ENCODE results near the gene COG3.
A peak's percentile ranks its signal among the peaks of the same experiment; 100 is the strongest.

COG3 gene

DNA sequence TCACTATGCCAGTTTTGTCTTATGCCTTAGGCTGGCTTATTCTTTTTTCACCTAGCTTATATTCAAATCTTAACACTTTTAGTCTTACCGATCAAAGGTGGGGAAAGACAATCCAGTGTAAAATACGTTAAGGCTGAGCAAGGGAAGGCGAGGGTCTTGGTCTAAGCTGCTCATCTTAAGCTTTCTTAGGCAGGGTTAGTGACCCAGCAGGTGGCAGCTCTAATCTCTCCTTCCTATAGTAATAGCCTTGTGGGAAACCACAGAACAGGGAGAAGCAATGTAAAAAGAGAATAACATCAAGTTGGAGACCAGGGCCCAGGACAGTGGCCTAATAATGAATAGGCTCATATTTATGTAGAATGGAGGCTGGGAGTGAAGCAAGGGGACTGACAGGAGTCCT lies 45.9 kb downstream of the COG3 start:
- no peak for DNase-seq

DNA sequence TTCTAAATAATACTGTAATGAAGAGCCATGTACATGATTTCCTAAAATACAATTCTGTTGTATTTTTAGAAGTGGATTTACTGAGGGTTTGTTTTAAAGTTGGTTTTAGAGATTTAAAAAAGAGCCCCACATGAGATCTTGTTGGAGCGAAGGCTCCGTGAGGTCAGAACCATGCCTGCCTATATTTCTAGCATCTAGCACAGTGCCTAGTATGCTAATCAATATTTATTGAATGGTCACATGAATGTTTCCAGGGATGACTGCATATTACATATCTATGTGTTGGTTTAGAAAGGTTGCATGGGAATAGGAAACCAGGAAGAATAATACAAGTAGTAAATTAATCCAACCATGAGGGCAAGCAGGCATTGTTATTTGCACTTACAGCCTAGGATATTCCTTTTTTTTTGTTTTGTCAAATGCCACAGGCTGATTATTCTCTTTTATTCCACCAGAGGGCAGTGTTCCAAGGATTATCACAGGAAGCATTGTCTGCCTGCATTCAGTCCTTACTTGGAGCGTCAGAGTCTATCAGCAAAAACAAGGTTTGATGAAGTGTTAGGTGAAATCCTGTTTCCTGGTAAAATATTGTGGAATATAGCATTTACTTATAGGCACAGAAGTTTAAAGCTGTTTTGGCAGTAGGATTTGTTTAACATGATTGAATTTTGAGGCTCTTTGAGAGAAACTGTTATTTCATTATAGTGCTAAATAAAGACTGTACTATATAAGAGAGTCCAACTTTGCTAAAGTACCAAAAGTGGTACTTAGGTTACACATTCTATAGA lies 46.8 kb downstream of the COG3 start:
- DNase-seq, result peak; percentile 72

DNA sequence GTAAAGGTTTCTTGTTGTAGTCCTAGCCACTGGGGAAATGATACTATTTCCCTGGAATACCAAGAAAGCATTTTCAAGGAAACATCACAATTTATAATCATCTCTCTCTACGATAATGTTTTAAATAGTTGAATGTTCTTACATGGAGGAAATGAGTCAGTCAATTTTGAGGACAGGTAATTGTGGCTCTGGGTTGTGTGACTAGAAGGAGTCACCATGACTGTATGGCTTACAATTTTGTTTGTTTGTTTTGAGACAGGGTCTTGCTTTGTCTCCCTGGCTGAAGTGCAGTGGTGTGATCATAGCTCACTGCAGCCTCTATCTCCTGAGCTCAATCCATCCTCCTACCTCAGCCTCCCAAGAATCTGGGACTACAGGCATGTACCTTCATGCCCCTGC lies 47.4 kb downstream of the COG3 start:
- DNase-seq, result peak; percentile 13

DNA sequence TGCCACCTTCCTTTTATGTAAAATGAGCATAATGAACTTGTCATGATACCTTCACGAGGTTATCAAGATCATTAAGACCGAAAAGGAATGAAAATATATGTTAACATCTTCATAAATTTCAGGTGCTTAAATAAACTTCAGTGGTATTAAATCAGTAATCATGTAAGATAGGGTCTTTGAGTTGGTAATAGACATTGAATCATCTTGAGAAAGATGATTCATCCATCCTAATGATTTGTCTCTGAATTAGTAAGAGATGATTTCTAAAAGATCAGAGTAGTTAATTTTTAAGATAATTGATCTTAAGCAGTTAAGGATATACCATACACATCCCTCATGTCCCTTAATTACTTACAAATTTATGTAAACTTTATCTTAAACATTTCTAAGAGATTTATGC lies 52.0 kb downstream of the COG3 start:
- DNase-seq, result no peak

DNA sequence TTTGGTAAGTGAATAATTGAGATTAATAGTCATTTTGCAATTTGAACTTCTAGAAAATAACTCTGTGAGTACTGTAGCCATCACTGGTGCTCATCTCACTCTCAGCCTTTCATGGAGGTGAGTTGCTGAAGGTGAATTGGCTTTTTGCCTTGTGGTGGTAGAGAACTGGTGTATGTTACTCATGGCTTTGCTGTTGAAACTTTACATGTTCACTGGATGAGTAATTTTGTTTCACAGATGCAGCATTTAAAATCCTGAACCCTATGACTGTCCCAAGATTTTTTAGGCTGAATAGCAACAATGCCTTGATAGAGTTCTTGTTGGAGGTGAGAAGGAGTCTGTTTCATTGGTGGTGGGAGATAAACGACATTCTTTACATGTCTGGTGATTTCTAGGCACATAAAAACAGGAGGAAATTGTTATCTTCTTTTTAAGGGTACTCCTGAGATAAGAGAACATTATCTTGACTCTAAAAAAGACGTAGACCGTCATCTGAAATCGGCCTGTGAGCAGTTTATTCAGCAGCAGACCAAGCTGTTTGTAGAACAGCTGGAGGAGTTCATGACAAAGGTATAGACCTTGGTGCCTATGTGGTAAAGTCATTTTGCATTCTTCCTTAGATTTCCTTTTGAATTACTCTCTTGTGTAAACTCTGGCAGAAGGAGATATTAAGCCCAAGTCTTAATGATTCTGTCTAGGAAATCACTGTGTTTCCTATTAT lies 53.9 kb downstream of the COG3 start:
- no peak for DNase-seq

DNA sequence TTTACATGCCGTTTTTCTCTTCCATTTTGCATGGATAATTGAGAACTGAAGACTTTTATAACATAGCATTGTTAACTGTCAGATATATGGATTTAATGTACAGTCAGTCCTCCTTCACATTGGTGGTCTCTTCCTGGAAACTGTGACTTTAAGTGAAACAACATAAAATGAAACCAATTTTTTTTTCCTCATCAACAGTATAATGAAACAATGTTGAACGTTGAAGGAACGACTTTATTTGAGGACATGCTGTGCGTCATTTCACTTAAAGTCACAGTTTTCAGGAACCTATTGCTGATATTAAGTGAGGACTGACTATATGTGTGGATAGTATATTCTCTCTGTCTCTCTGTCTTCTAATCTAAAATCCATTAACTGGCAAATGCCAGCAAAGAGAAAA lies 54.8 kb downstream of the COG3 start:
- no peak for DNase-seq

DNA sequence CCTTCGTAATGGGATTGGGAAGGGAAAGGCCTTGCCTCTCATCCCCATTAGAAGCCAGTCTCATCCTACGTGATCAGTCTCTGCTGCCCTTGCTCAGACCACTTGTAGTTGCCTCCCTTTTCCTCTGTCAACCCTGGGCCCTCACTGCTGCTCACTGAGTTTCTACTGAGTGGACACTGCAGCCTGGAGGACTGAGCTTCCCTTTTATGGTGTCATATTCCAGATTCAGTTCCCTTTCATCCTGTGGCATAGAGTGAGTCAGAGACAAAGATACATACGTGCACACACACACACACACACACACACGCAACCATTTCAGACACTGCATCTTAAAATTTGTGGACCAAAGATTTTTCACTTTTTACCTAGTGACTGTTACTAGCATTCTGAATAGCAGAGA lies 56.6 kb downstream of the COG3 start:
- DNase-seq, result no peak

DNA sequence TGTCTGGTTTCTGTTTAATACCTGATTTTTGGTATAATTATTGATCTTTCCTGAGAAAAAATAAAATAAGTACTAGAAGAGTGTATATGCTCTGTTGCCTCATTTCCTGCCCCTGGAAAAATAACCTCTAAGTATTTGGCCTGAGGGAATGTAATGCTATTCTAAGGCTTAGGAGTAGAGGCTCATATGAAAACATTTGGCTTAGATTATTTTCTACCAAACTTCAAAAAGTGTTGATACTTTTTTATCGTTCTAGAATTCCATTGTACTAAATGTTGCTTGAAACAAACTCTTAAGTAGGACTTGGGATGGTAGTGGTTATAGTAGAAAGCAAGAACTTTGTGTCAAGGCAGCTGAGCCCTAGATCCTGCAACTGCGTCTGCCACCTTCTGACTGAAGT lies 57.8 kb downstream of the COG3 start:
- no peak for DNase-seq

DNA sequence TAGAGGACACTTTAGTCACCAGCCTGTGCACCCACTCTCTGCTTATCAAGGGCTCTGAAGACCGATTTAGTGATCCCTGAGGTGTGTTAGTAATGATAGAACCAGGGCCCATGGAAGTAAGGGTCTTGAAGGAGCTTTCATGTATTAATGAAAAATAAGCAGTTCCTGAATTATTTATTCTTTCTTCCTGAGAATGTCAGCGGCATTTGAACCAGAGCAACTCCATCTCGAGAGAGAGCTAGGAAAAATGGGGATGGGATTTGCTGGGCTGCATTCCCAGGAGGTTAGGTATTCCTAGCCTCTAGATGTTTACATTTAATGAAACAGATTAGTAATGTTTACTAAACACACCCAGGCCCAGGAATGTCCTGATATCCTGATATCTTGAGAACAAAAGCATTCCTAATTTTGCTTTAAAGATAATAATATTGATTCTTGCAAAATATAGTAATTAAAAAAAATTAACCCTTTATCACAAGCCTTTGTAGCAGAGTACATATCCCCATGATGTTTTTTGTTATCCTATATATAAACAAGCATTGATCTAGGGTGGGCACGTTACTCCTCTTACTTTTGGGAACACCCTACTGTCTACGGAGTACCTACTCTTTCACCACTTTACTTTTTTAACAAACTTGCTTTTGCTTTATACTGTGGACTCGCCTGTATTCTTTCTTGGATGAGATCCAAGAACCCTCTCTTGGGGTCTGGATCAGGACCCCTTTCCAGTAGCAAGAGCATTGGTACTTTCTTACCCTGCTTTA lies 63.1 kb downstream of the COG3 start:
- no peak for DNase-seq

DNA sequence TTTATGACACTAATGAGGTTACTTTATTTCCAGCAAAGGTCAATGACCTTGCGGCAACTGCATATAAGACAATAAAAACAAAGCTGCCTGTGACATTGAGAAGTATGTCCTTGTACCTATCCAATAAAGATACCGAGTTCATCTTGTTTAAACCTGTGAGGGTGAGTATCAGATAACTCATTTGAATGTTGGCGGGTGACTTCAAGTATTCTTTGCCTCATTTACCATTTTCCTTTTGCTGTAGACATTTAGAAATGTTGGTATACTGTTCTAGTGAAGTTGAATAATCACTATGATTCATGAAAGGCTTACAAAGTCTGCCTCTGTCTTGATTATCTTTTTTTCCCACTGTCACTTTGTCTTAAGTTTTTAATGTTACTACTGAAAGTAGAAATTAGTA lies 65.0 kb downstream of the COG3 start:
- DNase-seq, result no peak

DNA sequence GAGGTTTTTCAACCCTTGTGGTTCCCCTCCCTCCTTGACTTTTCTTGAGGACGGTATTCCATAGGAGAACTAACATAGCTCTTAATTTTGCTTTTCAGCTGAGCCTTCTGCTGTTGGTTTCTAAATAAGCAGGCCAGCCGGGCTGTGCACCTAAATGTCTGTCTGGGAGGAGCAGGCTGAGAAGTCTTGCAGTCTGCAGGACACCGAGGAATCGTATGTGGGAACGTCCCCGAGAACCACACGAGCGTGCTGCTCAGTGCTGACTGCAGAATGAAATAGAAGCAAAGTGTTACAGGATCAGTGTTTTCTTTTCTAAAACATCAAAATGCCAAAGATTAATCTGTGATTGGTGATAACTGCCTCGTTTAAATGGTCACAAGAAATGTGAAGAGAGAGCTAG lies 69.9 kb downstream of the COG3 start:
- DNase-seq, result no peak

DNA sequence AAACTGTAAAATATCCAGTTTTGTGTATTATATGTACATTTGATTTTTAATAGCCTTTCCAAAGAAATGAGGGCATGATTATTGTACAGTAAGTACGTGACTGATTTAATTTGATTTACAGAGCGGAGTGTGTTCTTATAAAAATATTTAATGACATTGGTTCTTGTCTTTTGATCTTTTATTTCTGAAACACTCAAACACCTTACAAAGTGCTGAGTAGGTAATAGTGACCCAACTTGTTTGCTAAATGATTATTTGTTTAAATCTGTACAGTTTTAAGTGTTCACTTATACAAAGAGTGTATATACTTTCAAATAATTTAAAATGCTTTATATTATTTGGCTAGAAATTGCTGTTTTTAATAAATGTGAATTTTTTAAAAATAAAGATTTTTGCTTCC lies 71.5 kb downstream of the COG3 start:
- no peak for DNase-seq

DNA sequence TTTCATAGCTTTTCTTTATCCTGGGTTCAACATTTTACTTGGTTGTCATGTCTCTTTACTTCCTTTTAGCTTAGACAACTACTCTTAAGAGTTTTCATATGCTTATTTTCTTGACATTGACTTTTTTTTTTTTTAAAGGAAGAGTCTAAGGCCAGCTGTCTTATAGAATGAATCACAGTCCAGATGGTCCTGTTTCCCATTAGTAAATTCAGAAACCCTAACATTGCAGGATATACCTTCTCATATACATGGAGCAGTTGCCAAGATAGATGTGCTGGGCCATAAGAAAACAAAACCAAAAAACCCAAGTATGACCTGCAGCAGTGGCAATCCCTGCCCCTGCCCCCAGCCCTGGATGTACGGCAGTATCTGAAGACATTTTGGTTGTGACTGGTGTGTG lies 72.8 kb downstream of the COG3 start:
- DNase-seq, result no peak

DNA sequence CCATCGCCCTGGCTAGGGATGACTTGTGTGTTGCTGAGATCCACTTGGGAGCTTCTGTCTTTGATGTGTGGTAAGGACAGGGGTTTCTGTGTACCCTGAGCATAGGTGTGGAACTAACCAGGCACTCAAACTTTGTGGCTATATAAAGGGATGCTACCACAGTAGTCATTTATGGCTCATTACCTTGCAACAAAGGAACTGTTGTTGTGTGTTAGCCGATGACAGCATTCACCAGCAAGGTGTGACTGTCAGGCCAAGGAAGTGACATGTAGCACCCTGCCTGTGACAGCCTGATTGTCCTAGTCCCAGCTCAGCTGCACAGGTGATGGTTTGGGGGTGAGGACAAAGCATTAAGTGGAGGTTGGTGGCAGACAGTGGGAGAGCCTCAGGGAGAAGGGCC lies 73.6 kb downstream of the COG3 start:
- no peak for DNase-seq

DNA sequence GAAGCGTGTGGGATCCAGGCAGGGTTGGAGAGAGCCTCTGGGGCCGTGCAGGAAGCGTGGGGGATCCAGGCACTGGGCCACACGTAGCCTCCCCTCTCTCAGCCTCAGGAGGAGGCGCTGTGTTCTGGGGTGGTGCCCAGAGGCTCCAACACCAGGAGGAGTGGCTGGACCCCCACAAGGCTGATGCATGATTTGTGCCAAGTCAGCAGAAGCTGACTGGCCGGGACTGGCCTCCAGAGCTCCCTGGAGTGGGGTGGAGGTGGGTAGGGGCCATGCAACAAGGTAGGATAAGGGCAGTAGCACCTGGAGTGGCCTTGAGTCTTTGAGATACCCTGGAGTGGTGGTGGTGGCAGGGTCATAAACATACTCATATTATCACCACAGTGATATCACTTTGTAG lies 75.5 kb downstream of the COG3 start:
- no peak for DNase-seq

DNA sequence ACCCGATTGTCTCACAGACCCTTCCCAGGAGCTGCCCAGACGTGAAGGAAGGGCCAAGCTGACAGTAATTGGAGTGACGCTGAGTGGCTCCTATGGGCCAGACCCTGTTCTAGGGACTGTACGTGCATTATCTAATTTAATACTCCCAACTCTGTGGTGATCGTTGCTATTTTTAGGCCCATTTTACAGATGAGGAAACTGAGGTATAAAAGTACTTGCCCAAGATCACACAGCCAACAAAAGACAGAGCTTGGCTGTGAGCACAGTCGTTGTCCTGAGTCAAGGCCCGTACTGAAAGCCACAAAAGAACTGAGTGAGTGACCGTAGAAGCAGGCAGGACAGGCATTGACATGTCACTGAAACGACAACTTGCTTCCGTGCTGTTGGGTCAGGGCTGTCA lies 76.1 kb downstream of the COG3 start:
- DNase-seq, result no peak

DNA sequence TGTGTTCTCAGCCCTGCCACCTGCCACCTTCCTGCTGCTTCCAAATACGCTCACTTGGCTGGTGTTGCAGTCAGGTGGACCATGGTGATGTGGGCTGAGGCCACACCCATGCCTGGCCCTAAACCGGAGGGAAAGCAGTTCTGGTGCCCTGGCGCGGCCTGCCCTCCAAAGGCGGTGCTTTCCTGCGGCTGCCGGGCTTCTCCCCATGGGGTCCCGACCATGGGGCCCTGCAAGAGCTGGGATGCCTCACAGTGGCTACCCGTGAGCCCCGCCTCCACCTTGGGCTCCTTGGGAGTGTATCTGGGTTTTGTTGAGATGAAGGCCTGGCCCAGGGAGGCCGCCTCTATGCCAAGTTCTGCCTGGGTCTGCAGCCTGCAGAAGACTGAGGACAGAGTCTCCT lies 77.1 kb downstream of the COG3 start:
- DNase-seq, result no peak

DNA sequence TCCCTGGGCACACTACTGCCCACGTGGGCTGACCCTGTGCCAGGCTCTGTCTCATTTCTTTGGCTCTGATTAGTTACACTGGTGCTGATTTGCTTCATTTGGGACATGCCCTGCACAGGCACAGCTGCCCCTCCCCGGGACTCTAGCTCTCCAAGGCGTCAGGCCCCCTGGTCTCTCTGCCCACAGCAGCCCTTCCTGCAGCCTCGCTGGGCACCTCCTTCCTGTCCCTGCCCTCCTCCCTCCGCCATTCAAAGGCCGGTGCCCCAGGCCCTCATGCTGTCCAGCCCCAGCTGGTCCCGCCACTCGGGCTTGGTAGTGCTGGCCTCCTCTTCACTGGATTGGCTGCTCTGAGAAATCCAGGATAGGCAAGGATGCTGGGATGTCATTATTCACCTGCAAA lies 77.7 kb downstream of the COG3 start:
- DNase-seq, result no peak

DNA sequence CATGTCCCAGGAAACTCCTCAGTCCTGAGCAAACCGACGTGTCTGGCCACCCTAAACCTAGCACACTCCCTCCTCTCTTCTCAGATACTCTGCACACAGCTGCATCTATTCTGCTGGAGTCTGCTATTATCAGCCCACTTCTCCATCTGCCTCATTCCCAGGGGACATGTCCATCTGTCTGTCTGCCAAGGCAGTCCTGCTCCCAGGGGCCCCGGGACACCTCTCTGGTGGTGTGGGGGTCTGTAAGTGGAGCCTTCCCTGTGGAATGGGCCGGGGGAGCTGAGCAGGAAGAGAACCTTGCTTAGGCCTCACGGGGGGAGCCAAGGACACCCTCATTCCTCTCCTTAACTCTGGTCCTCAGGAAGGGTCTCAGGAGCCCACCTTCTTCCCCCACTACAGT lies 78.1 kb downstream of the COG3 start:
- DNase-seq, result no peak

DNA sequence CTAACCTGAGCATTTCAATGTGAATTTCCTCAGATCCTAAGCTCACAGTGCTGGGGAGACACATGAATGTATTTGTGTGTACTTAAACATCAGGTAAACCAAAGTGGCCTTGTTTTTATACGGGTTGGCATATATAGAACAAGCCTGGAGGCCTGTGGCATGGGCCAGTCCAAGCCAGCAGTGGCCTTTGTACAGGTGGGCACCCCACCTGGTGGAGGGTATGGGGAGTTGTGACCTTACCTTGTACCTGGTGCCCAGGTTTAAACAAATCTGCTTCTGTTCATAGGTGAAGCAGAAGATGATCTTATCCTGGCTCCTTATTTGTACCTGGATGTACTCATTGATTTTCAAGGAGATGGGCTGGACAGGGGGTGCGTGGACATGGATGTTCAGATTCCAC lies 79.8 kb downstream of the COG3 start:
- no peak for DNase-seq

DNA sequence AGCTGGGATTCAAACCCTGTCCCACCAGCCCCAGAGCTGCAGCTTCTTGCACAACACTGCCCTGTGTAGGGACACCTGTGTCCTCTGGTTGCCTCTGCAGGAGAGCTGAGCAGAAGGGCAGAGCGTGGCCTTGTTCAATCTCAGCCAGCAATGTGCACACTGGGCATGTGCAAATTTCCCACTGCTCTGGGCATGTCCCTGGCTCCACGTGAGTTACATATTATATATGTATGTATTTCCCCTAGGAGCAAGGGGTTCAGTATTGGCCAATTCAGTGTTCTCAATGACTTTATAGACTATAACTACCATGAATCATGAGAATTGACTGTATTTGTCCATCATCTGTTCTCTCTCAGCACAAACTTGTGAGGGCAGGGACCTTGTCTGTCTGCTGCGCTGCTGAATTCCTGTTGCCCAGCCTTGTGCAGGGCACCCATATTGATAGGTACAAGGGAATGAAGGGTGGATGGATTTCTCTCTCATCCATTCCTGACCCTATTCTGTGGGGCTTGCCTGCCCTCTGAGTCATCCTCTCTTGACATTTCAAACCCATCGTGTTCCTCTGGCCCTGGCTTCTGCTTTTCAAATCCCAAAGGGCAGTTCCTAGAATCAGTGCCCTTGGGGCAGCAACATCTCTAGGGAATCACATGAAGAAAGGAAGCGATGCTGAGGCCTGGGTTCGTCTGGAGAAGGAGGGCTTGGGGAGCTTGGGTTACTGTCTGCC lies 81.1 kb downstream of the COG3 start:
- DNase-seq, result no peak

DNA sequence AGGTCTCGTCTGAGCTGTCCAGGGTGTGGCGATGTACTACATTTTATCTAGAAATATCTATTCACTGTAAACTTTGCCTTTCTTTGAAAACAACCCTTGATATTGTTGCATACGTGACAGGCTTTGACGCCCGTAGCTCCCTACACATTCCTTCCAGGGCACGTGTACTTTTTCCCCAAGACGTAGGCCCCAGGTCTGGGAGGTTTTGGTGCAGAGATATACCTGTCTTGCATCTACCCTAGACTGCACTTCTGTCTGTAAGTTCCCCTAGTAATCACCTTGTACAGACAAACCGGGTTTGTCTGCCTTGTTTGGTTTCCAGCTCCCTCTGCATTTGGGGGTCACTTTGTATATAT lies 81.6 kb downstream of the COG3 start:
- DNase-seq, result no peak

DNA sequence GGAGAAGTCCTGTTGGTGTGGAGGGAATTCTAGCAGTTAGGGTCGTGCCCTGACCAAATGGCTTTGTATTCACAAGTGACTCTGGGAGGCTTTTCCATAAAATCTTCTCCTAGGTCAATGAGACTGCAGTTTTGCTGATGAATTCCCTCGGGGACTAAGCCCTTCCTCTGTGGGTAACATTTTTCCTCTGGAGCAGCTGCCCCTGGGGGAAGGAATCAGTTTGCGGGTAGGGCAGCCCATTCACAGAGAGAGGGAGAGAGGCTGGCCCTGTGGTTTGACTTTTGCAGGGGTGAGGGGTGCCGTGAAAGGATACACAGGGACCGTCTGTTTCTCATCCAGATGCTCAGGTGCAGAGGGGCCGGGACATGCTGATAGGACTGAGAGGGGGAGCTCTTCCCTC lies 83.5 kb downstream of the COG3 start:
- DNase-seq, result no peak
